Psoas muscle (tissue), 8 donors: ENCODE data around the gene PNMA1. TPM values are rescaled to one million over a fixed set of nuclear protein-coding genes. Genes with fewer than 3 reads are reported as not detected.

Experiments
- ATAC-seq, 4 donors: fragments of 200-7000 bp; cut with Tn5 transposase; one replicate each; pipeline ENCODE4 v1.9.1; 2020; ENCODE audit warnings: moderate library complexity in 3 of 4, mild to moderate bottlenecking in 2 of 4
- DNase-seq, 2 donors: peaks; one replicate each; pipeline ENCODE4 v3.0.0-alpha.2; 2020
- H3K27ac ChIP-seq: fragments of 200-600 bp; one replicate; pipeline ENCODE4 v1.8.0; 2022
- H3K27me3 ChIP-seq, 3 donors: fragments of 200-600 bp in 1 of 3; one replicate each; pipeline versions ENCODE4 v1.6.1 to v1.8.0; 2013 to 2022; ENCODE audit warnings: low read length in 2 of 3, mild to moderate bottlenecking in 2 of 3, moderate library complexity in 1 of 3; ENCODE audit not compliant: insufficient read depth in 3 of 3
- H3K36me3 ChIP-seq, 2 donors: fragments of 200-600 bp in 1 of 2; one replicate each; pipeline versions ENCODE4 v1.6.1 to v1.8.0; 2013 to 2022; ENCODE audit warnings: low read depth in 1 of 2, mild to moderate bottlenecking in 1 of 2, moderate library complexity in 1 of 2; ENCODE audit not compliant: insufficient read depth in 1 of 2
- H3K4me1 ChIP-seq: fragments of 200-600 bp; one replicate; pipeline ENCODE4 v1.8.0; 2022
- H3K4me3 ChIP-seq: fragments of 200-600 bp; one replicate; pipeline ENCODE4 v1.8.0; 2022; ENCODE audit warnings: mild to moderate bottlenecking
- H3K9me3 ChIP-seq: fragments of 200-600 bp; one replicate; pipeline ENCODE4 v1.8.0; 2022
- WGBS, 3 donors: extraction: QIAGEN DNeasy Blood & Tissue Kit; methylation state at CpG; one replicate each; pipeline versions ENCODE4 v1.1.6 to v1.1.7; 2013; 5-methylcytosine and 5-hydroxymethylcytosine counted together
- intact Hi-C, 2 donors: fragments of 100-400 bp; cut with DNase I; formaldehyde crosslinking; loops; one replicate each; pipeline versions ENCODE4 v1.11.0 to v1.14.2; 2022
- polyA plus RNA-seq, 3 donors: library from polyadenylated mRNA; stranded (reverse); fragments of 200-250 nt; gene quantifications; one replicate each; pipeline ENCODE4 v1.2.3, GENCODE V29; 2013
- total RNA-seq, 4 donors: library from RNA; stranded (reverse); fragmentation: NEBNext Ultra II Directional in 2 of 4; extraction: Animal tissue kit (Norgen Biotek cat#: 25700) in 2 of 4; gene quantifications; one replicate each; pipeline versions ENCODE4 v1.2.1 to v1.2.4, GENCODE V29; 2021 to 2023
- TF ChIP-seq, protein P1 (sequence below): fragments of 200-600 bp; IDR thresholded peaks from one replicate; pipeline ENCODE4 v1.8.0; 2022; ENCODE audit warnings: antibody characterized with exemption
- donor health status: healthy with polysubstance abuse.
- donor health status: DM: no; HTN: no; CAD: no; lungs with moderate emphysema.
- donor health status: Bipolar disorder and iron deficiency.
- donor health status: healthy.
- donor health status: DM: yes; HTN: yes; CAD: no.
- donor health status: DM: no; HTN: no; CAD: no.
- donor health status: DM: no; HTN: no; CAD: no.
- donor health status: DM: yes; HTN: yes; CAD: no.

Gene PNMA1
- total and polyA plus RNA-seq, 7 donors: 9.3 to 28.8 (median 19.6) TPM

DNA sequence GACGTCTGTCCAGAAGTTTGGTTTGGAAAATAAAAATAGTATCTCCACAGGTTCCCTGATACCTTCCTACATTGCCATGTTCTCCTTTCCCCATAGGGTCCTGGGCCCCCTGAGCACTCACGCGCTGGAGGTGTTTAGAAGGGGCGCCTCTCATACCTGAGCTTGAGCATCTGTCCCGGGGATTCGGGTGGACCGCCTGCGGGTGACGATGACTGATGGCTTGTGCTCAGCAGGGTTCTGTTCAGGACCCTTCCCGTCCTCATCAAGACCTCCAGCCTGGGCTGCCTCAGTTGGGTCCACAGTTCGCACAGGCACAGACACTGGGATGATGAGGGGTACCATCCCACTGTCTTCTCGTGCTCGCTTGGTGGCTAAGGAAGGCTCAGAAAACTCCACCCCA, 22.7 kb upstream of the PNMA1 start:
- H3K36me3 ChIP-seq: peaks cover 0 to 74% of the 10 kb centered on the region in 2 donors
- WGBS, 3 donors: 83 to 85% (median 85%) methylated on average over 13 of the region's 13 CpGs
- no peaks in the 10 kb centered on the region for H3K27me3 ChIP-seq
- H3K4me1 ChIP-seq: peaks cover 29% of the 10 kb centered on the region
- no peak overlapping the region for H3K4me3 ChIP-seq
- intact Hi-C loops: no loop called here
- TF ChIP-seq, protein P1, sequence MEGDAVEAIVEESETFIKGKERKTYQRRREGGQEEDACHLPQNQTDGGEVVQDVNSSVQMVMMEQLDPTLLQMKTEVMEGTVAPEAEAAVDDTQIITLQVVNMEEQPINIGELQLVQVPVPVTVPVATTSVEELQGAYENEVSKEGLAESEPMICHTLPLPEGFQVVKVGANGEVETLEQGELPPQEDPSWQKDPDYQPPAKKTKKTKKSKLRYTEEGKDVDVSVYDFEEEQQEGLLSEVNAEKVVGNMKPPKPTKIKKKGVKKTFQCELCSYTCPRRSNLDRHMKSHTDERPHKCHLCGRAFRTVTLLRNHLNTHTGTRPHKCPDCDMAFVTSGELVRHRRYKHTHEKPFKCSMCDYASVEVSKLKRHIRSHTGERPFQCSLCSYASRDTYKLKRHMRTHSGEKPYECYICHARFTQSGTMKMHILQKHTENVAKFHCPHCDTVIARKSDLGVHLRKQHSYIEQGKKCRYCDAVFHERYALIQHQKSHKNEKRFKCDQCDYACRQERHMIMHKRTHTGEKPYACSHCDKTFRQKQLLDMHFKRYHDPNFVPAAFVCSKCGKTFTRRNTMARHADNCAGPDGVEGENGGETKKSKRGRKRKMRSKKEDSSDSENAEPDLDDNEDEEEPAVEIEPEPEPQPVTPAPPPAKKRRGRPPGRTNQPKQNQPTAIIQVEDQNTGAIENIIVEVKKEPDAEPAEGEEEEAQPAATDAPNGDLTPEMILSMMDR: no peak
- H3K27ac ChIP-seq: no peak overlapping the region
- no peaks in the 10 kb centered on the region for H3K9me3 ChIP-seq
- DNase-seq (no peak), ATAC-seq (no peak)

DNA sequence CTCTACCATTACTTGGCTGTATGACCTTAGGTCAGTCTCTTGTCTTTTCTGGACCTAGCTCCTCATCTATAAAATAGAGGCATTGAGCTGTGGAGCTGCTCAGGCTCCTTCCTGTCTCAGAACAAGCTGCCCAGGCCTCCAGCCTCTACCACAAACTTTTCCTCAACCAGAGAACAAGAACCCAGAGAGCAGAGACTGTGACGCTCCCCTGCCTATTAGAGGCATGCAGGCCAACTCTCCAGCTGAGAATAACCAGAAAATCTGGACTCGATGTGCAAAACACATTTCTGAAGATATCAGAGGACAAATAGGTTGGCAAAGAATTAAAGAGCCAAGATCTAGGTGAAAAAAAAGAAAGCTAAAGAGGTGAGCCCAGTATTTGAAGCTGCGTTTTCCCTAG, 17.8 kb upstream of the PNMA1 start:
- TF ChIP-seq, protein P1: no peak
- no peak for DNase-seq
- Histone ChIP-seq H3K36me3 (peaks cover 0 to 86% of the 10 kb centered on the region in 2 donors), H3K27me3 (no peaks in the 10 kb centered on the region), H3K4me1 (peaks cover 34% of the 10 kb centered on the region), H3K27ac (peak overlapping the region; percentile 60), H3K4me3 (no peak overlapping the region), H3K9me3 (no peaks in the 10 kb centered on the region)
- intact Hi-C loops: no loop called here
- no peak for ATAC-seq
- WGBS, 3 donors: 69 to 73% (median 71%) methylated on average over 3 of the region's 3 CpGs

DNA sequence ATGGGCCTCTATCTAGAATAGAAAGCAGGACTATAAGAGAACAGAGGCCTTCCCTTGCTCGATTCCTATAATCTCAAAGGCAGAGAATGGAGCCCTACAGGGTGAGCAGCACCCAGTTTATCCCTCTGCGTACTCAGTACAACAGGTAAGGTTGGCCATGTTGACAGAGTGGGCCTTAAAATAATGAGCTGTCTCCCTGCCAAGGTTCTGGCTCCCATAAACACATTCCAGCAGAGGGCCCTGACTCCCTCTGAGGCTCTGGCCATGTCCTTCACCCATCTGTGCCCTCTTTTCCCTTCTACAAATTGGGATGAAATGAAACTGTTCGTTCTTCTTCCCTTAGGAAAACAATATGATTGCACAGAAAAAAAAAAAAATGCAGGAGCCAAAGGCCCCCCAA, 16.9 kb upstream of the PNMA1 start:
- H3K9me3 ChIP-seq: no peaks in the 10 kb centered on the region
- peak overlapping the region; percentile 60 for H3K27ac ChIP-seq
- no peak overlapping the region for H3K4me3 ChIP-seq
- WGBS, 3 donors: 39 to 51% (median 45%) methylated on average over 3 of the region's 3 CpGs
- intact Hi-C loops: loop anchor here in 1 of 2 donors (2.0 kb wide), 1 partner anchor 22 kb away; no protein-coding TSS in a partner anchor
- TF ChIP-seq, protein P1: peak; percentile 11
- DNase-seq (no peak), ATAC-seq (peak in 3 of 4 donors; percentile 18 to 53 (median 36))
- peaks cover 43% of the 10 kb centered on the region for H3K4me1 ChIP-seq
- no peaks in the 10 kb centered on the region for H3K27me3 ChIP-seq
- peaks cover 4 to 86% of the 10 kb centered on the region in 2 donors for H3K36me3 ChIP-seq

DNA sequence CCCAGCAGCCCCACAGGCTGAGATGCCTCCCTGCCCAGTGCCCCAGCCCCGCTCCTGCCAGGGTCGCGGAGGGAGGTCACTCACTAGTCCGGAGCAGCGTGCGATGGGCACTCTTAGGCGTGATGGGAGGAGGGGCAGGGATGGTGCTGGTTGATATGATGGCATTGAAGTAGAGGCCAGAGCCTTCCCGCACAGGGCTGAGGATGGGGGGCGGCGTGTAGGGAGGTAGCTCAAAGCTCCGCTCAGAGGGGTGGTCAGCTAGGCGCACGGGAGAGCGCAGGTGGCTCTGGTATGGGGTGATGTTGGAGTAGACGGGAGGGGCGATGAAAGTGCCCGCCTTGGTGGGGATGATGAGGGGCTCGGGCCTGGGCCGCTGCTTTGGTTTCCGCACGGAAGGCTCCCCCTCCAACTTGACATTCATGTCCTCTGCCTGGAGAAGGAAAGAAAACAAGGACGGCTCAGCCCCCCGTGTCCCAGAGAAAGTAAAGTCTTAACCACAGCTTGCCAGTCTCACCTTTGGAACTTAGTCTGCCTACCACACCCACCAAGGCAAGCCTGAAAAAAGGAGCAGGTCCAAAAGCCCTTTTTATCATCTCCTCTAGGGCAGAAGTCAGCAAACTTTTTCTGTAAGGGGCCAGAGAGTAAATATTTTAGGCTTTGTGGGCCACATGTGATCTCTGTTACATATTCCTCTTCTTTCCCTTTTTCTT, 15.5 kb upstream of the PNMA1 start:
- ATAC-seq: no peak
- H3K27me3 ChIP-seq: no peaks in the 10 kb centered on the region
- peaks cover 4 to 84% of the 10 kb centered on the region in 2 donors for H3K36me3 ChIP-seq
- H3K9me3 ChIP-seq: no peaks in the 10 kb centered on the region
- H3K4me3 ChIP-seq: no peak overlapping the region
- intact Hi-C loops: loop anchor here (2.0 kb wide), 2 partner anchors 23 to 95 kb away; no protein-coding TSS in a partner anchor
- WGBS, 3 donors: 86 to 91% (median 87%) methylated on average over 23 of the region's 23 CpGs
- H3K4me1 ChIP-seq: peaks cover 57% of the 10 kb centered on the region
- TF ChIP-seq, protein P1: no peak
- H3K27ac ChIP-seq: peak overlapping the region; percentile 92
- no peak for DNase-seq
